Cardiac ventricle fibroblast (primary cell): ENCODE data around the gene CDCP1. TPM values are rescaled to one million over a fixed set of nuclear protein-coding genes. Genes with fewer than 3 reads are reported as not detected.

Experiments
- total RNA-seq: library from RNA; depleted of rRNA; stranded (reverse); fragments of >200 nt; gene quantifications from 2 replicates; pipeline ENCODE4 v1.2.3, GENCODE V29; 2015

The CDCP1 gene, protein sequence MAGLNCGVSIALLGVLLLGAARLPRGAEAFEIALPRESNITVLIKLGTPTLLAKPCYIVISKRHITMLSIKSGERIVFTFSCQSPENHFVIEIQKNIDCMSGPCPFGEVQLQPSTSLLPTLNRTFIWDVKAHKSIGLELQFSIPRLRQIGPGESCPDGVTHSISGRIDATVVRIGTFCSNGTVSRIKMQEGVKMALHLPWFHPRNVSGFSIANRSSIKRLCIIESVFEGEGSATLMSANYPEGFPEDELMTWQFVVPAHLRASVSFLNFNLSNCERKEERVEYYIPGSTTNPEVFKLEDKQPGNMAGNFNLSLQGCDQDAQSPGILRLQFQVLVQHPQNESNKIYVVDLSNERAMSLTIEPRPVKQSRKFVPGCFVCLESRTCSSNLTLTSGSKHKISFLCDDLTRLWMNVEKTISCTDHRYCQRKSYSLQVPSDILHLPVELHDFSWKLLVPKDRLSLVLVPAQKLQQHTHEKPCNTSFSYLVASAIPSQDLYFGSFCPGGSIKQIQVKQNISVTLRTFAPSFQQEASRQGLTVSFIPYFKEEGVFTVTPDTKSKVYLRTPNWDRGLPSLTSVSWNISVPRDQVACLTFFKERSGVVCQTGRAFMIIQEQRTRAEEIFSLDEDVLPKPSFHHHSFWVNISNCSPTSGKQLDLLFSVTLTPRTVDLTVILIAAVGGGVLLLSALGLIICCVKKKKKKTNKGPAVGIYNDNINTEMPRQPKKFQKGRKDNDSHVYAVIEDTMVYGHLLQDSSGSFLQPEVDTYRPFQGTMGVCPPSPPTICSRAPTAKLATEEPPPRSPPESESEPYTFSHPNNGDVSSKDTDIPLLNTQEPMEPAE
- 0.78 and 0.81 TPM in 2 replicates for total RNA-seq

DNA sequence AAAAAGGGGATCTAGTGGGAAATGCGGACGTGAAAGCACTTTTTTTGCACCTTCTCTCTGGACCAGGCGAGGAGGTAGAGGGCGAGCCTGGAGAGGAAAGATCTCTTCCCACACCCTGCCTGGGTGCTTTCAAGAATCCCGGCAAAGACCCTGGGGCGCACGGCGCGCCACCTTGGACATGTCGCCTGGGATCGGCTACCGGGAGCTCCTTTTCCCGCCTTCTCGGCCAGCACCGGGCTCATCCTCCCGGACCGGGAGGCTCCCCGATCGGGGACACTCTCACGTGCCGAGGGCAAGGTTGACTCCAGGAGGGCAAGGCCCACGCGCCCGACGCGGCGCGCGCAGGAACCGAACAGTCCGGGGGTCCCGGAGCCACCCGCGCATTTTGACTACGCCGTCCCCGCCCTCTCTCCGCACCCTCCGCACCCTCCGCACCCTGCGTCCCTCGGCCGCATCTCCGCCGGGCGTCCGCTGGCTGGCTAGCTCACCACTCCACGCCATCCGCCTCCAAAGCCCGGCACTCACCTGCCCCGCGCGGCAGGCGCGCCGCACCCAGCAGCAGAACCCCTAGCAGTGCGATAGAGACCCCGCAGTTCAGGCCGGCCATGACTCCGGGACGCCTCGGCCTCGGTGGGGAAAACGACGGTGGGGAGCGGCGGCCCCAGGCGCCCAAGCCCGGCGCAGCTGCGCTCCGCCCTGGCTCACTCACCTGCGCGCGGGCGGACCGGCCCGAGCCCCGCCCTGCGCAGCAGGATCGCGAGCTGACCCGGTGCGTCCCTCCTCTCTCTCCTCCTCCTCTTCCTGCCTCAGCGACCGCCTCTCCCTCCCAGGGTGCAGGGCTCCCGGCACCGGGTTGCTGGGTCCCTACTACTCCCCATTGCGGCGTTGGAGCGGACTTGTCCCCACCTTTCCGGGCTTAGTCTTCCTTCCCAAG is at the start of gene CDCP1:
CDCP1 (minus strand) TSS at position 698 of the 934 bp plus-strand sequence; CDS start at position 607, 91 bp downstream.

Other genes with a start within 250 kb of the CDCP1 start
- gene ZDHHC3, start 170.2 kb downstream of the CDCP1 start, total RNA-seq: 41.0 and 44.9 TPM in 2 replicates
- 37.3 and 46.3 TPM in 2 replicates for gene EXOSC7, start 170.1 kb downstream of the CDCP1 start, total RNA-seq
- gene CLEC3B, start 120.1 kb downstream of the CDCP1 start, total RNA-seq: 52.2 and 56.5 TPM in 2 replicates
- gene TMEM158, start 79.9 kb upstream of the CDCP1 start, total RNA-seq: 17.2 and 18.3 TPM in 2 replicates
- 6.2 and 8.5 TPM in 2 replicates for gene LARS2, start 242.2 kb upstream of the CDCP1 start, total RNA-seq